Mesendoderm (in vitro differentiated cells): Measurements from ENCODE around the gene OR6S1.

Experiments used
- DNase-seq: peaks from one replicate; pipeline ENCODE4 v3.0.0; 2013
- H2AK5ac ChIP-seq: 2 replicates; pipeline ENCODE4 v1.6.1; 2013; ENCODE audit warnings: low read length, inconsistent platforms
- H2BK120ac ChIP-seq: 2 replicates; pipeline ENCODE4 v1.6.1; 2013; ENCODE audit warnings: low read depth, mild to moderate bottlenecking, low read length, moderate library complexity, mixed read lengths
- H2BK15ac ChIP-seq: replicated peaks from 2 replicates; pipeline ENCODE4 v1.6.1; 2013; ENCODE audit warnings: low read depth, mild to moderate bottlenecking, moderate library complexity
- H2BK5ac ChIP-seq: 2 replicates; pipeline ENCODE4 v1.6.1; 2013; ENCODE audit warnings: low read length, inconsistent platforms
- H3K18ac ChIP-seq: 2 replicates; pipeline ENCODE4 v1.6.1; 2013; ENCODE audit warnings: mild to moderate bottlenecking, low read length, mixed read lengths
- H3K23ac ChIP-seq: one replicate; pipeline ENCODE4 v1.6.1; 2013; ENCODE audit warnings: low read length
- H3K27ac ChIP-seq: 2 replicates; pipeline ENCODE4 v1.5.1; 2013; ENCODE audit warnings: low read depth, mild to moderate bottlenecking, inconsistent platforms, low read length, moderate library complexity
- H3K27me3 ChIP-seq: 2 replicates; pipeline ENCODE4 v1.6.1; 2013; ENCODE audit warnings: low read length, control low read depth, mild to moderate bottlenecking, inconsistent platforms; ENCODE audit not compliant: insufficient read depth, poor library complexity
- H3K36me3 ChIP-seq: 2 replicates; pipeline ENCODE4 v1.6.1; 2013; ENCODE audit warnings: low read length, inconsistent platforms; ENCODE audit not compliant: control insufficient read depth, insufficient read depth
- H3K4ac ChIP-seq: one replicate; pipeline ENCODE4 v1.6.1; 2013; ENCODE audit warnings: low read depth, mild to moderate bottlenecking, low read length, moderate library complexity
- H3K4me1 ChIP-seq: 2 replicates; pipeline ENCODE4 v1.6.1; 2013; ENCODE audit warnings: low read depth, low read length, inconsistent platforms; ENCODE audit not compliant: control insufficient read depth
- H3K4me2 ChIP-seq: 2 replicates; pipeline ENCODE4 v1.6.1; 2013; ENCODE audit warnings: low read length
- H3K4me3 ChIP-seq: 2 replicates; pipeline ENCODE4 v1.5.1; 2013; ENCODE audit warnings: mild to moderate bottlenecking, low read length
- H3K56ac ChIP-seq: one replicate; pipeline ENCODE4 v1.6.1; 2013; ENCODE audit warnings: low read length
- H3K79me1 ChIP-seq: 2 replicates; pipeline ENCODE4 v1.6.1; 2013; ENCODE audit warnings: low read length, inconsistent platforms
- H3K79me2 ChIP-seq: 2 replicates; pipeline ENCODE4 v1.6.1; 2013; ENCODE audit warnings: mild to moderate bottlenecking, low read length; ENCODE audit not compliant: control insufficient read depth, insufficient read depth
- H3K9ac ChIP-seq: 2 replicates; pipeline ENCODE4 v1.6.1; 2013; ENCODE audit warnings: low read length, inconsistent platforms
- H4K5ac ChIP-seq: one replicate; pipeline ENCODE4 v1.6.1; 2013; ENCODE audit warnings: low read length
- H4K8ac ChIP-seq: one replicate; pipeline ENCODE4 v1.6.1; 2013; ENCODE audit warnings: low read depth, mild to moderate bottlenecking, control low read depth, low read length, moderate library complexity
- WGBS: extraction: QIAGEN DNeasy Blood & Tissue Kit; methylation state at CpG from one replicate; pipeline ENCODE4 v1.1.7; 2013; ENCODE audit warnings: low lambda C conversion rate, missing lambda C conversion rate; ENCODE audit not compliant: insufficient coverage; ENCODE audit errors: extremely low coverage; 5-methylcytosine and 5-hydroxymethylcytosine counted together

The OR6S1 gene

DNA sequence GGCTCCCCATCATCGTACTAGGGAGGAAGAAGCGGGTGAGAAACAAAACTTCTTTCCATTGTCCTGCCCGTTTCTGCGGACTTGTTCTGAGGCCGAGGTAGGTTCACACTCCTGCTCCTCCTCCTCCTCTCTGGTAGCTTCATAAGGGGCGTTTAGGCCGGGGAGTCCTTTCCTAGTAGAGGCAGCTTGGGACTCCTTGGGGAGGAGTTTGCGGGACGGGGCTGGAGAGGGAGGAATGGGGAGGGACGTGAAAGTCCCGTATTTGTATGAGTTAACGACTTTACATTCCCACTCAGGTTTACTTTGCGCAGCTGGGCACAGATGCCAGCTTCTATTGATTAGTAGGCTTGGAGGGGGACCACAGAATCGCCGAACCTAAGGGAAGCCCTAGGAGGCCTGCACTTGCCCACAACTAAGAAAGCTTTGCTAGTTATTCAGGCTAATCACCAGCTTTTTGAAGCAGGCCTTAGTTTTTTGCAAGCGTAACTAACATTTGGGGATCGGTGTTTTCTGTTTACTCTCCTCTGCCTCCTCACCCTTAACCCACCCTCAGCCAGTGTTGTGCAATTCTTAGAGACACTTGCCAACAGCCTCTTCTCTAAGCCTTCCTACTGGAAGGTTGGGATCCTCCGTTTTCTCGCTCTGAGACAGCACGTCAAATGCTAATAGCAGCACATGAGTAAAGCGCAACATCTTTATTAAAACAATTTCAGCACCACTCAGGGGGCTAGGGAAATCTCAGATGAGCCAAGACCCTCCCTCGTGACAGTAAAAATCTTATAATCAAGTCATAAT, 43.4 kb upstream of the OR6S1 start:
- H3K79me2 ChIP-seq = peaks cover 2% of the 10 kb centered on the region
- no CpG with 5 or more reads among the region's 22 CpGs for WGBS
- H3K27ac ChIP-seq = peak overlapping the region; percentile 13
- peaks cover 4% of the 10 kb centered on the region for H3K4me1 ChIP-seq
- H3K56ac ChIP-seq = peak overlapping the region; percentile 94
- H3K4ac ChIP-seq = no peak overlapping the region
- no peak overlapping the region for H2AK5ac ChIP-seq
- peak overlapping the region; percentile 57 for H3K4me3 ChIP-seq
- peak; percentile 82 for DNase-seq
- peak overlapping the region; percentile 47 for H3K4me2 ChIP-seq
- H3K27me3 ChIP-seq = no peaks in the 10 kb centered on the region
- no peak overlapping the region for H4K5ac ChIP-seq
- no peak overlapping the region for H2BK15ac ChIP-seq
- no peak overlapping the region for H3K18ac ChIP-seq
- peaks cover 3% of the 10 kb centered on the region for H3K79me1 ChIP-seq
- H2BK5ac ChIP-seq = peak overlapping the region; percentile 2
- H4K8ac ChIP-seq = no peak overlapping the region
- no peak overlapping the region for H2BK120ac ChIP-seq
- peak overlapping the region; percentile 88 for H3K9ac ChIP-seq
- H3K23ac ChIP-seq = peak overlapping the region; percentile 9
- H3K36me3 ChIP-seq = no peaks in the 10 kb centered on the region

DNA sequence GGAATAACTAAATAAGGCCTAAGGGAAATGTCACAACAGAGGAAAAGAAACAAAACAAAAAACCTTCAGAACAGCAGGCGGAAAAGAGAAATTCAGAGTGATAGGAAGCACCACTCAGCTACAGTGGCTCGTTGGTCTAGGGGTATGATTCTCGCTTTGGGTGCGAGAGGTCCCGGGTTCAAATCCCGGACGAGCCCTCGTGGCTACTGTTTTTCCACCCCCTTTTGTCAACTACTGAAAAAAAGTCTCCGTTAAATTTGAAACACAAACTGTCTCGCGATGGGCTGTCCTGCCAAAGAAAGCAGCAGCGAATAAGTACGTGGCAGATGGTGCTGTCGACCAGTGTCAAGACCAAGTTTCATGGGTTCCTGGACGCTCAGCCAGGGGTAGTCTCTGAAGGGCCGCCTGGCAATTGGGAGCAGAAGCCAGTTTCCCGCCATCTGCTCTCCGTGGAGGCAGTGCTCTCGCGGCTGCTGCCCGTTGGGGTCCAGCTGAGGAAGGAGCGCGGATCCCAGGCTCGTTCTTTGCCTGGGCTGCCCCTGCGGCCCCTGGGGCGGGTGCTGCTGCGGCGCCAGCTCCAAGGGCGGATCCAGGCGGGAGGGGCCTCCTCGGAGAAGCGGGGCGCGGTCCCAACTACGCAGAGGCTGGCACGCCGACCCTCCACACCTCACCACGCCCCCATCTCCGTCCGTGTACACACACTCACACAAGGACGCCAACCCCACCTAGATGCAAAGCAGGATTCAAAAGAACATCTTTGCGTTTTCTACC, 42.6 kb upstream of the OR6S1 start, which contains the start of gene RNASE4:
Gene RNASE4 (plus strand): TSS at position 670 of the 771 bp plus-strand sequence. CDS start 14,812 bp downstream, outside the sequence.
- H3K27me3 ChIP-seq = no peaks in the 10 kb centered on the region
- peak within 1 kb of the TSS; percentile 41 for H2BK5ac ChIP-seq
- H3K56ac ChIP-seq = peak within 1 kb of the TSS; percentile 94
- peak within 1 kb of the TSS; percentile 82 for H3K27ac ChIP-seq
- H2AK5ac ChIP-seq = no peak within 1 kb of the TSS
- peak; percentile 97 for DNase-seq
- peak within 1 kb of the TSS; percentile 70 for H2BK120ac ChIP-seq
- peaks cover 2% of the 10 kb centered on the region for H3K79me2 ChIP-seq
- peak within 1 kb of the TSS; percentile 9 for H3K23ac ChIP-seq
- H2BK15ac ChIP-seq = no peak within 1 kb of the TSS
- H3K4me3 ChIP-seq = peak within 1 kb of the TSS; percentile 80
- H3K9ac ChIP-seq = peak within 1 kb of the TSS; percentile 88
- no peak within 1 kb of the TSS for H4K8ac ChIP-seq
- peaks cover 3% of the 10 kb centered on the region for H3K79me1 ChIP-seq
- peak within 1 kb of the TSS; percentile 71 for H4K5ac ChIP-seq
- no peaks in the 10 kb centered on the region for H3K36me3 ChIP-seq
- H3K18ac ChIP-seq = peak within 1 kb of the TSS; percentile 97
- peaks cover 4% of the 10 kb centered on the region for H3K4me1 ChIP-seq
- H3K4ac ChIP-seq = peak within 1 kb of the TSS; percentile 65
- H3K4me2 ChIP-seq = peak within 1 kb of the TSS; percentile 79
- WGBS = no CpG with 5 or more reads among the region's 42 CpGs

DNA sequence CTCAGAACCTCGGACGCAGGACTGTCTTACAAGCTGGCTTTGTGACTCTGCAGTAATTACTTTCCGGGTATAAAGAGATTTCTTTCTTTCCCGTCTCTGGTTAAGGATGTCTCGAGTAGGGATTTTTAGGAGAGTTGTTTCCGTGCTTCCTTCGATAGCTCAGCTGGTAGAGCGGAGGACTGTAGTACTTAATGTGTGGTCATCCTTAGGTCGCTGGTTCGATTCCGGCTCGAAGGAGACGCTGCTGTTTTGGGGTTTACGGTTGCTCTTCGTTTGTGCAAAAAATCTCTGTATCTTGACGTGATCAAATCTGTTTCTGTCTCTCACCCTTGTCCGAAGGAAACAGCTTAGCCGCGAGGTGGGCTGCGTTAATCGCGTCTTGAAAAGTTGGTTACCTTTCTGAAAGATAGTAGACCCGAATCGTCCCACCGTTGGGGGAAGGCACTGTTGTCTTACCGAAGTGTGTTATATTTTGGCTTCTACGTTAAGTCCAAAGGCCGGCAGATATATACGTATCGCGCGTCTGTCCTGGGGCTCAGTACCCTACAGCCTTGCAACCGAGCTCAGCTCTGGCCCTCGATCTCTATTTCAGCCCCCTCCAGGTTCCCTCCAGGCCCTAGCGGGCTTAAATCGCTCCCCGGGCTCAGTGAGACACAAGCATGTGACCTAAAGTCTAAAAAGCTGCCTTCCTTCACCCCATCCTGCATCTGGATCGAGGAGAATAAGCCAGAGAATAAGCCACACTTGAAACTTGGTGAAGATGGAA, 41.8 kb upstream of the OR6S1 start:
- no peaks in the 10 kb centered on the region for H3K36me3 ChIP-seq
- no peak overlapping the region for H2BK15ac ChIP-seq
- peak overlapping the region; percentile 70 for H2BK120ac ChIP-seq
- H3K27me3 ChIP-seq = no peaks in the 10 kb centered on the region
- H3K18ac ChIP-seq = peak overlapping the region; percentile 97
- DNase-seq = peak; percentile 98
- WGBS = no CpG with 5 or more reads among the region's 38 CpGs
- H3K79me1 ChIP-seq = peaks cover under 1% of the 10 kb centered on the region
- H3K4me1 ChIP-seq = peaks cover 4% of the 10 kb centered on the region
- H2BK5ac ChIP-seq = peak overlapping the region; percentile 79
- H3K79me2 ChIP-seq = peaks cover 2% of the 10 kb centered on the region
- H2AK5ac ChIP-seq = no peak overlapping the region
- peak overlapping the region; percentile 71 for H4K5ac ChIP-seq
- peak overlapping the region; percentile 80 for H3K4me3 ChIP-seq
- peak overlapping the region; percentile 80 for H3K4me2 ChIP-seq
- peak overlapping the region; percentile 96 for H3K56ac ChIP-seq
- peak overlapping the region; percentile 65 for H3K4ac ChIP-seq
- H3K9ac ChIP-seq = peak overlapping the region; percentile 91
- H3K23ac ChIP-seq = no peak overlapping the region
- no peak overlapping the region for H4K8ac ChIP-seq
- H3K27ac ChIP-seq = peak overlapping the region; percentile 82

- no CpG with 5 or more reads among the region's 40 CpGs for WGBS
- DNase-seq = peak; percentile 92
- no peak overlapping the region for H2BK120ac ChIP-seq
- H3K23ac ChIP-seq = no peak overlapping the region
- H2BK5ac ChIP-seq = peak overlapping the region; percentile 79
- peak overlapping the region; percentile 96 for H3K56ac ChIP-seq
- peak overlapping the region; percentile 84 for H3K4me2 ChIP-seq
- no peak overlapping the region for H4K8ac ChIP-seq
- no peaks in the 10 kb centered on the region for H3K79me1 ChIP-seq
- H3K27ac ChIP-seq = peak overlapping the region; percentile 81
- no peaks in the 10 kb centered on the region for H3K36me3 ChIP-seq
- H3K4me3 ChIP-seq = peak overlapping the region; percentile 68
- H3K4me1 ChIP-seq = peaks cover 4% of the 10 kb centered on the region
- peak overlapping the region; percentile 91 for H3K9ac ChIP-seq
- peaks cover 2% of the 10 kb centered on the region for H3K79me2 ChIP-seq
- peak overlapping the region; percentile 85 for H3K18ac ChIP-seq
- no peak overlapping the region for H2BK15ac ChIP-seq
- no peak overlapping the region for H2AK5ac ChIP-seq
- no peaks in the 10 kb centered on the region for H3K27me3 ChIP-seq
- peak overlapping the region; percentile 78 for H3K4ac ChIP-seq
- H4K5ac ChIP-seq = no peak overlapping the region
These were observed 41.1 kb upstream of the OR6S1 start for GRCh38 chr14:20682435-20683124.

DNA sequence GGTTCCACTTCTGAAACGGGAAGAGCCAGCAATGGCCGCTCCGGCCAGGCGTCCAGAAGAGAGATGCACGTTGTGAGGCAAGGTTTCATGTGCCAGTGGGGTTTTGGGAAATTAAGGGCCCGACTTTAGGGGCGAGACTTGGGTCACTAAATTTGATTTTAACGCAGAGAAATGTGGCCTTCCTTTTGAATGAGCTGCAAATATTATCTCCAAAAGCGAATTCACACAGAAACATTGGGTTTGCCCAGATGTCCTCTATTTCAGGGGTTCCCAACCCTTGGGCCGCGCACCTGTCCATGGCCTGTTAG, 40.6 kb upstream of the OR6S1 start:
- Histone ChIP-seq H2BK15ac (no peak overlapping the region), H3K18ac (peak overlapping the region; percentile 85), H4K8ac (no peak overlapping the region), H3K79me1 (no peaks in the 10 kb centered on the region), H2AK5ac (no peak overlapping the region), H3K79me2 (no peaks in the 10 kb centered on the region), H3K4me2 (peak overlapping the region; percentile 84), H3K36me3 (no peaks in the 10 kb centered on the region), H2BK120ac (no peak overlapping the region), H2BK5ac (no peak overlapping the region), H3K4me3 (peak overlapping the region; percentile 68), H4K5ac (no peak overlapping the region), H3K9ac (peak overlapping the region; percentile 91), H3K56ac (peak overlapping the region; percentile 96), H3K27me3 (no peaks in the 10 kb centered on the region), H3K4me1 (peaks cover 4% of the 10 kb centered on the region), H3K23ac (no peak overlapping the region), H3K4ac (peak overlapping the region; percentile 78), H3K27ac (peak overlapping the region; percentile 76)
- no CpG with 5 or more reads among the region's 11 CpGs for WGBS
- DNase-seq = no peak
